CD4-positive, alpha-beta T cell treated with Interleukin-6 at 100 ng/mL for 8 hours (primary cell): Measurements from ENCODE around the gene ADARB2.

Experiments used
- DNase-seq: peaks from one replicate; pipeline ENCODE4 v3.0.0-alpha.2; 2020; ENCODE audit warnings: mixed read lengths, low spot score

ADARB2 gene

GRCh38 chr10:1315178-1315577, 422.1 kb downstream of the ADARB2 start:
- DNase-seq = no peak

- no peak for DNase-seq
Measured at GRCh38 chr10:1311726-1312125, 425.6 kb downstream of the ADARB2 start.

GRCh38 chr10:1310271-1310789, 427.0 kb downstream of the ADARB2 start:
- DNase-seq = no peak

- no peak for DNase-seq
Measured at GRCh38 chr10:1309617-1310270, 427.6 kb downstream of the ADARB2 start.

GRCh38 chr10:1308962-1309616, 428.2 kb downstream of the ADARB2 start:
- no peak for DNase-seq

GRCh38 chr10:1308173-1308961, 429.0 kb downstream of the ADARB2 start:
- DNase-seq = no peak

- no peak for DNase-seq
Measured at GRCh38 chr10:1301143-1301542, 436.2 kb downstream of the ADARB2 start.

GRCh38 chr10:1300218-1300617, 437.1 kb downstream of the ADARB2 start:
- no peak for DNase-seq

- DNase-seq = no peak
Measured at GRCh38 chr10:1299041-1299726, 438.1 kb downstream of the ADARB2 start.

- DNase-seq = no peak
Measured at GRCh38 chr10:1297566-1298301, 439.6 kb downstream of the ADARB2 start.

- DNase-seq = no peak
Measured at GRCh38 chr10:1295756-1296480, 441.4 kb downstream of the ADARB2 start.

GRCh38 chr10:1294748-1295147, 442.6 kb downstream of the ADARB2 start:
- DNase-seq = no peak

- DNase-seq = no peak
Measured at GRCh38 chr10:1293636-1294435, 443.5 kb downstream of the ADARB2 start.

GRCh38 chr10:1293157-1293556, 444.2 kb downstream of the ADARB2 start:
- DNase-seq = no peak

- DNase-seq = no peak
Measured at GRCh38 chr10:1292611-1293031, 444.7 kb downstream of the ADARB2 start.

- DNase-seq = no peak
Measured at GRCh38 chr10:1291178-1292090, 445.9 kb downstream of the ADARB2 start.

- no peak for DNase-seq
Measured at GRCh38 chr10:1290071-1290471, 447.3 kb downstream of the ADARB2 start.

- DNase-seq = no peak
Measured at GRCh38 chr10:1289591-1289990, 447.7 kb downstream of the ADARB2 start.

- DNase-seq = no peak
Measured at GRCh38 chr10:1287971-1288401, 449.3 kb downstream of the ADARB2 start.
